Gastrocnemius medialis (tissue), 4 donors: ENCODE results near the gene HIP1. TPM values are rescaled to one million over a fixed set of nuclear protein-coding genes. Genes with fewer than 3 reads are reported as not detected.
A peak's percentile ranks its signal among the peaks of the same experiment; 100 is the strongest.

Experiments used
- ATAC-seq, 2 donors: fragments of 150-250 bp; one replicate each; pipeline ENCODE4 v1.9.1; 2016
- DNase-seq, 2 donors: peaks; one replicate each; pipeline ENCODE4 v3.0.0-alpha.2; 2019
- H3K27ac ChIP-seq, 4 donors: fragments of 200-600 bp; sonication (generic); 1 replicate in 1 of 4; 2 replicates in 3 of 4; pipeline ENCODE4 v1.5.1; 2016 to 2018; ENCODE audit warnings: mild to moderate bottlenecking in 2 of 4, moderate library complexity in 1 of 4
- H3K27me3 ChIP-seq, 3 donors: fragments of 200-600 bp; sonication (generic) in 2 of 3; 1 replicate in 1 of 3; 2 replicates in 2 of 3; pipeline versions ENCODE4 v1.5.1 to v1.6.0; 2016 to 2019; ENCODE audit warnings: mild to moderate bottlenecking in 1 of 3, moderate library complexity in 1 of 3
- H3K36me3 ChIP-seq, 2 donors: fragments of 200-600 bp; sonication (generic) in 1 of 2; one replicate each; pipeline ENCODE4 v1.5.1; 2017 to 2018
- H3K4me1 ChIP-seq, 2 donors: fragments of 200-600 bp; sonication (generic) in 1 of 2; one replicate each; pipeline ENCODE4 v1.5.1; 2016 to 2017; ENCODE audit warnings: mild to moderate bottlenecking in 2 of 2
- H3K4me3 ChIP-seq, 4 donors: fragments of 200-600 bp; sonication (generic) in 3 of 4; 1 replicate in 1 of 4; 2 replicates in 3 of 4; pipeline ENCODE4 v1.5.1; 2016 to 2019; ENCODE audit warnings: mild to moderate bottlenecking in 2 of 4
- H3K9me3 ChIP-seq, 3 donors: fragments of 200-600 bp; sonication (generic) in 2 of 3; 1 replicate in 1 of 3; 2 replicates in 2 of 3; pipeline ENCODE4 v1.5.1; 2016 to 2019
- CTCF ChIP-seq, 5 experiments: fragments of 450-650 bp in 3 of 5; fragments of 200-600 bp in 2 of 5; sonication (generic) in 2 of 5; IDR thresholded peaks in 4 of 5; conservative IDR thresholded peaks in 1 of 5; 1 replicate in 4 of 5; 2 replicates in 1 of 5; pipeline ENCODE4 v1.5.1; 2016 to 2019; ENCODE audit warnings: antibody characterized with exemption in 5 of 5, mild to moderate bottlenecking in 3 of 5, moderate library complexity in 3 of 5
- POLR2A ChIP-seq, 2 donors: fragments of 450-650 bp; IDR thresholded peaks; one replicate each; pipeline ENCODE4 v1.6.1; 2017; ENCODE audit warnings: antibody characterized with exemption in 2 of 2, mild to moderate bottlenecking in 2 of 2, moderate library complexity in 2 of 2
- in situ Hi-C, 4 donors: fragments of 200-750 bp; cut with MboI; loops; one replicate each; pipeline versions ENCODE4 v1.15.0 to v1.8.0; 2017; ENCODE audit warnings: low sequenced_read_pairs in 4 of 4
- intact Hi-C: fragments of 100-400 bp; cut with DNase I; formaldehyde crosslinking; loops from one replicate; pipeline ENCODE4 v1.15.1; 2023; ENCODE audit warnings: low total_unique reads
- total RNA-seq, 4 donors: library from RNA; depleted of rRNA; stranded (reverse); fragments of >200 nt; gene quantifications; one replicate each; pipeline versions ENCODE4 v1.1.0 to v1.2.3, GENCODE V29; 2016

HIP1 gene
- total RNA-seq, 4 donors from 2014 or later = 5.8 to 11.1 (median 7.9) TPM

DNA sequence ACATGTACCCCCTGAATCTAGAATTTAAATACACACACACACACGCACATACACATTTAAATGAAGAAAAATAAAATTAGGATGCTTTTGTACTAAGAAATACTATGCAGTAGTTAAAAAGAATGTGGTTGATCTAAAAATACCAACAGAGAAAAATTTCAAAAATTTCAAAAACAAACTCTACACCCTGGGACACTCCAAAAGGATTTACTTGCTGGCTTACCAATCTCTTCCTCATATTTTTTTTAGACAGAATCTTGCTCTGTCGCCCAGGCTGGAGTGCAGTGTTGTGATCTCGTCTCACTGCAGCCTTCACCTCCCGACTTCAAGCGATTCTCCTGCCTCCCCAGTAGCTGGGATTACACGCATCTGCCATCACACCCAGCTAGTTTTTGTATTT lies 80.9 kb downstream of the HIP1 start:
- intact Hi-C loops (no loop called here), in situ Hi-C loops (no loop called here)
- peak overlapping the region in 1 of 4 donors; percentile 14 for H3K27ac ChIP-seq
- H3K9me3 ChIP-seq = no peaks in the 10 kb centered on the region
- no peak overlapping the region for H3K4me3 ChIP-seq
- no peak for DNase-seq
- no peaks in the 10 kb centered on the region for H3K36me3 ChIP-seq
- H3K27me3 ChIP-seq = no peaks in the 10 kb centered on the region
- no peak for TF ChIP-seq CTCF (IDR thresholded peaks at IDR 0.05 in 4 of 5, conservative IDR thresholded peaks at IDR 0.05 in 1 of 5)
- no peak for TF ChIP-seq POLR2A (IDR thresholded peaks at IDR 0.05)
- no peaks in the 10 kb centered on the region for H3K4me1 ChIP-seq
- no peak for ATAC-seq

DNA sequence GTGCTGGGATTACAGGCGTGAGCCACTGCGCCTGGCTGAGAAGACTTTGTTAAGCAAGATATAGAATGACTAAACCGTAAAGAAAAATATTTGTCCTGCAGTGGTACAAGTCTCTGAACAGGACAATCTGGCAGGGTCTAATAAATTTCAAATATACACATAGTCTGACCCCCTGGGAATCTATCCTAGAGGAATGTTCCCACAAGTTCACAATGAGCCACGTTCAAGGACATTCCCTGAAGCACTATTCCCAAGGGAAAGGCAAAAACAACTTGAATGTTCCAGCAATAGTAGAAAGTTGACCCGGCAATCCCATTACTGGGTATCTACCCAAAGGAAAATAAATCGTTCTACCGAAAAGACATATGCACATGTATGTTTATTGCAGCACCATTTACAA lies 82.0 kb downstream of the HIP1 start:
- no peak for ATAC-seq
- TF ChIP-seq CTCF (IDR thresholded peaks at IDR 0.05 in 4 of 5, conservative IDR thresholded peaks at IDR 0.05 in 1 of 5) (no peak), POLR2A (IDR thresholded peaks at IDR 0.05) (no peak)
- intact Hi-C loops = no loop called here
- no peak for DNase-seq
- in situ Hi-C loops = no loop called here
- H3K27ac ChIP-seq = peak overlapping the region in 3 of 4 donors; percentile 18 to 27 (median 26)
- H3K27me3 ChIP-seq = no peaks in the 10 kb centered on the region
- H3K36me3 ChIP-seq = no peaks in the 10 kb centered on the region
- no peaks in the 10 kb centered on the region for H3K9me3 ChIP-seq
- no peak overlapping the region for H3K4me3 ChIP-seq
- no peaks in the 10 kb centered on the region for H3K4me1 ChIP-seq

DNA sequence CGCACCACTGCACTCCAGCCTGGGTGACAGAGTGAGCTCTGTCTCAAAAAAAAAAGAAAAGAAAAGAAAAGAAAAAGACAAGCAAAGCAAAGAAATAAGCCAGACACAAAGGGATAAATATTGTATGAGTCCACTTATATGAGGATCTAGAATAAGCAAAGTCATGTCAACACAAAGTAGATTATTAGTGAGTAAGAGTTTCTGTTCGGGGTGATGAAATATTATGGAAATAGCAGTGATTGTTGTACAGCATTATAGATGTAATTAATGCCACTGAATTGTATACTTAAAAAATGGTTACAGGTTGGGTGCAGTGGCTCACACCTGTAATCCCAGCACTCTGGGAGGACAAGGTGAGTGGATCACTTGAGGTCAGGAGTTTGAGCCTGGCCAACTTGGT lies 83.2 kb downstream of the HIP1 start:
- in situ Hi-C loops = no loop called here
- intact Hi-C loops = no loop called here
- no peak for ATAC-seq

GRCh38 chr7:75654855-75655254 lies 83.9 kb downstream of the HIP1 start:
- intact Hi-C loops (no loop called here), in situ Hi-C loops (no loop called here)
- no peak overlapping the region for H3K4me3 ChIP-seq
- no peak overlapping the region for H3K27ac ChIP-seq
- no peaks in the 10 kb centered on the region for H3K9me3 ChIP-seq
- no peaks in the 10 kb centered on the region for H3K27me3 ChIP-seq
- DNase-seq = no peak
- H3K36me3 ChIP-seq = no peaks in the 10 kb centered on the region
- no peak for TF ChIP-seq CTCF (IDR thresholded peaks at IDR 0.05 in 4 of 5, conservative IDR thresholded peaks at IDR 0.05 in 1 of 5)
- TF ChIP-seq POLR2A (IDR thresholded peaks at IDR 0.05) = no peak
- ATAC-seq = no peak
- no peaks in the 10 kb centered on the region for H3K4me1 ChIP-seq

More for the DNA sequence above, 83.2 kb downstream of the HIP1 start:
- no peaks in the 10 kb centered on the region for H3K27me3 ChIP-seq
- H3K36me3 ChIP-seq = no peaks in the 10 kb centered on the region
- no peaks in the 10 kb centered on the region for H3K9me3 ChIP-seq
- TF ChIP-seq CTCF (IDR thresholded peaks at IDR 0.05 in 4 of 5, conservative IDR thresholded peaks at IDR 0.05 in 1 of 5) (no peak), POLR2A (IDR thresholded peaks at IDR 0.05) (no peak)
- no peak overlapping the region for H3K27ac ChIP-seq
- no peak overlapping the region for H3K4me3 ChIP-seq
- no peak for DNase-seq
- no peaks in the 10 kb centered on the region for H3K4me1 ChIP-seq

DNA sequence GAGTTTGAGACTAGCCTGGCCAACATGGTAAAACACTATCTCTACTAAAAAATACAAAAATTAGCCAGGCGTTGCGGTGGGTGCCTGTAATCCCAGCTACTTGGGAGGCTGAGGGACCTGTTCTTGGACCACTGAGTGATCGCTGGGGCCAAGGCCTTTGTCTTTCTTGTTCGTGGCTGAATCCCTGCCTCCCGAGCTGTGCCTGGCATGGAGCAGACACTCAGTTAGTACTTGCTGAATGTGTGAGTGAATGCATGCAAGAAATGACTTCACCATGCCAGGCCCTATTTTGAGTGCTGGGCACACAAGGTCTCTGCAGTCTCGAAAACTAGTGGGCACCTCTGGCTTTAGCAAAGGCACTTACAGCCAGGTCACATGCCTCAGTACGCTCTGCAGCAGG lies 85.1 kb downstream of the HIP1 start:
- Histone ChIP-seq H3K36me3 (no peaks in the 10 kb centered on the region), H3K9me3 (no peaks in the 10 kb centered on the region), H3K27ac (no peak overlapping the region), H3K4me3 (no peak overlapping the region), H3K4me1 (no peaks in the 10 kb centered on the region), H3K27me3 (no peaks in the 10 kb centered on the region)
- no peak for DNase-seq
- no peak for TF ChIP-seq POLR2A (IDR thresholded peaks at IDR 0.05)
- TF ChIP-seq CTCF (IDR thresholded peaks at IDR 0.05 in 4 of 5, conservative IDR thresholded peaks at IDR 0.05 in 1 of 5) = no peak
- intact Hi-C loops = no loop called here
- in situ Hi-C loops = no loop called here
- no peak for ATAC-seq
